Loucy (cell line): ENCODE data around the gene FOS.
"Not testable (repeated sequence)": the region's sequence is repeated elsewhere in the genome, so short reads cannot be mapped to it uniquely, and the experiment has no call there.

Source experiments
- H2AFZ ChIP-seq: fragments of 200-600 bp; sonication (generic); 2 replicates; pipeline ENCODE4 v1.6.0; 2016; ENCODE audit warnings: antibody characterized with exemption, mild to moderate bottlenecking, low read length, moderate library complexity
- H3F3A ChIP-seq: fragments of 200-600 bp; 2 replicates; pipeline ENCODE4 v1.6.0; 2016; ENCODE audit warnings: antibody characterized with exemption, low read depth, mild to moderate bottlenecking
- H3K27me3 ChIP-seq: fragments of 200-600 bp; sonication (generic); 2 replicates; pipeline ENCODE4 v1.6.1; 2014; ENCODE audit warnings: low read length, mild to moderate bottlenecking; ENCODE audit not compliant: insufficient read depth, poor library complexity, severe bottlenecking
- H3K36me3 ChIP-seq: fragments of 200-600 bp; sonication (generic); 2 replicates; pipeline ENCODE4 v1.6.1; 2016; ENCODE audit warnings: low read length; ENCODE audit not compliant: insufficient read depth
- H3K4me1 ChIP-seq: fragments of 200-600 bp; sonication (generic); 2 replicates; pipeline ENCODE4 v1.5.1; 2014; ENCODE audit warnings: low read length, mild to moderate bottlenecking; ENCODE audit not compliant: insufficient read depth, poor library complexity, severe bottlenecking
- H3K4me2 ChIP-seq: fragments of 200-600 bp; sonication (generic); 2 replicates; pipeline ENCODE4 v1.6.0; 2014; ENCODE audit warnings: antibody characterized with exemption, low read length, low read depth, mild to moderate bottlenecking; ENCODE audit not compliant: poor library complexity, severe bottlenecking
- H3K4me3 ChIP-seq: fragments of 200-600 bp; sonication (generic); 2 replicates; pipeline ENCODE4 v1.5.1; 2014; ENCODE audit warnings: low read length, mild to moderate bottlenecking, mixed read lengths; ENCODE audit not compliant: poor library complexity, severe bottlenecking
- H3K79me2 ChIP-seq: fragments of 200-600 bp; sonication (generic); 2 replicates; pipeline ENCODE4 v1.6.1; 2014; ENCODE audit warnings: low read length; ENCODE audit not compliant: insufficient read depth
- H3K9ac ChIP-seq: fragments of 200-600 bp; sonication (generic); 2 replicates; pipeline ENCODE4 v1.6.0; 2014; ENCODE audit warnings: mild to moderate bottlenecking, low read depth, low read length, moderate library complexity; ENCODE audit not compliant: poor library complexity, severe bottlenecking
- H3K9me2 ChIP-seq: fragments of 200-600 bp; sonication (generic); replicated peaks from 2 replicates; pipeline ENCODE4 v1.6.1; 2016; ENCODE audit warnings: low read depth, low read length, mixed read lengths
- H3K9me3 ChIP-seq: fragments of 200-600 bp; sonication (generic); 2 replicates; pipeline ENCODE4 v1.6.1; 2014; ENCODE audit warnings: mild to moderate bottlenecking, antibody characterized with exemption, low read length, low read depth; ENCODE audit not compliant: insufficient read depth
- H4K20me1 ChIP-seq: fragments of 200-600 bp; sonication (generic); 2 replicates; pipeline ENCODE4 v1.6.0; 2014; ENCODE audit warnings: antibody characterized with exemption, low read length, mild to moderate bottlenecking; ENCODE audit not compliant: insufficient read depth, poor library complexity, severe bottlenecking
- CTCF ChIP-seq: fragments of 200-600 bp; sonication (generic); conservative IDR thresholded peaks from 2 replicates; pipeline ENCODE4 v1.5.1; 2014; ENCODE audit warnings: mild to moderate bottlenecking, antibody characterized with exemption, low read length
- EZH2phosphoT487 ChIP-seq: fragments of 200-600 bp; IDR thresholded peaks from 2 replicates; pipeline ENCODE4 v1.6.1; 2018; ENCODE audit warnings: antibody characterized with exemption, mild to moderate bottlenecking, moderate library complexity, borderline replicate concordance

The FOS gene

DNA sequence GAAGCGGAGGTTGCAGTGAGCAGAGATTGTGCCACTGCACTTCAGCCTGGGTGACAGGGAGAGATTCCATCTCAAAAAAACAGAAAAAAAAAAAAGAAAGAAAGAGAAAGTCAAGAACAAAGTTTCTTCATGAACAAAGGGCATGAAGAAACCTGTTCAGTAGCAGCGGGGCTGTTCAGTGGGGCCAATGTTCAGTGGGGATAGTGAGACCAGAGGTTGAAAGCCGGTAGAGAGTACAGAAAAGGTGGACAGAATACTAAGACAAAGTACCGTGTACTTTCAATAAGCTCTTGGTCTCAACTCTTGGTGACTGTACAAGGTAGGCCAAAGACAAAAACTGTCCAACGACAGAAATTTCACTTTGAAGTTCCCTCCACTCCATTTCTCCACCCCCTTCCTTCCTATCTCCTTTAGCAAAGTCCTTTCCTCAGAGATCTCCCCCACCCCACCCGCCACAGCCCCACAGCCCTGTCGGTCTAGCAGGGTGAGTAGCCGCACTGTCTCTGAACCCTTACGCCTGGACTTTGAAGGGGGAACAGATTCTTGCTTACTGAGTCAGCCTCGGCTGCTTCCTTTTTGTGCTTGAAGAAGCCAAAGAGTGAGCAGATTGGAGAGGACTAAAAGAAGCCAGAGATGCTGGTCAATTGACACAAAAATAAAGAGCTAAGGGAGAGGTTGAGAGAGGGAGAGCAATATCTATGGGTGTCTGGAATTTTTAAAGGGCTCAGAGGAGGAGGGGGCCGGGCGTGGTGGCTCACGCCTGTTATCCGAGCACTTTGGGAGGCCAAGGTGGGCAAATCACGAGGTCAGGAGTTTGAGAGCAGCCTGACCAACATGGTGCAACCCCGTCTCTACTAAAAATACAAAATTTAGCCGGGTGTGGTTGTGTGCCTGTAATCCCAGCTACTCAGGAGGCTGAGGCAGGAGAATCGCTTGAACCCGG is 44.2 kb upstream of the FOS start:
- Histone ChIP-seq H3K9me2 (no peaks in the 10 kb centered on the region), H3K27me3 (no peaks in the 10 kb centered on the region), H4K20me1 (no peaks in the 10 kb centered on the region), H3K9ac (peak overlapping the region; percentile 16), H3F3A (0 out of 2 replicates have a peak, but pooled peaks cover 2% of the 10 kb centered on the region), H2AFZ (peak overlapping the region; percentile 76), H3K4me1 (peaks cover 39% of the 10 kb centered on the region), H3K9me3 (no peaks in the 10 kb centered on the region), H3K4me2 (peak overlapping the region; percentile 28), H3K4me3 (no peak overlapping the region), H3K79me2 (no peaks in the 10 kb centered on the region), H3K36me3 (no peaks in the 10 kb centered on the region)
- TF ChIP-seq EZH2phosphoT487 (no peak), CTCF (no peak)

DNA sequence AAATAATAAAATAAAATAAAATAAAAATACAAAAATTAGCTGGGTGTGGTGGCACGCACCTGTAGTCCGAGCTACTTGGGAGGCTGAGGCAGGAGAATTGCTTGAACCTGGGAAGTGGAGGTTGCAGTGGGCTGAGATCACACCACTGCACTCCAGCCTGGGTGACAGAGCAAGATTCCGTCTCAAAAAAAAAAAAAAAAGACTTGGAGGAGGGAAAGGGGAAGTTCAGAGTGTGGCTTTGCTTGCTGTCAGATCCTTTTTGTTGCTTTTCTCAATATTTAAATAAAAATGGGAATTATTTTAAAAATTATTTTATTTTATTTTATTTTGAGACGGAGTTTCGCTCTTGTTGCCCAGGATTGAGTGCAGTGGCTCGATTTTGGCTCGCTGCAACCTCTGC is 43.4 kb upstream of the FOS start:
- H2AFZ ChIP-seq, H3K9ac ChIP-seq, H3K9me3 ChIP-seq, H3K9me2 ChIP-seq, H3F3A ChIP-seq, H3K79me2 ChIP-seq, H4K20me1 ChIP-seq, H3K4me3 ChIP-seq, H3K27me3 ChIP-seq, H3K36me3 ChIP-seq, H3K4me2 ChIP-seq: not testable (repeated sequence)
- H3K4me1 ChIP-seq: peaks cover 31% of the 10 kb centered on the region

DNA sequence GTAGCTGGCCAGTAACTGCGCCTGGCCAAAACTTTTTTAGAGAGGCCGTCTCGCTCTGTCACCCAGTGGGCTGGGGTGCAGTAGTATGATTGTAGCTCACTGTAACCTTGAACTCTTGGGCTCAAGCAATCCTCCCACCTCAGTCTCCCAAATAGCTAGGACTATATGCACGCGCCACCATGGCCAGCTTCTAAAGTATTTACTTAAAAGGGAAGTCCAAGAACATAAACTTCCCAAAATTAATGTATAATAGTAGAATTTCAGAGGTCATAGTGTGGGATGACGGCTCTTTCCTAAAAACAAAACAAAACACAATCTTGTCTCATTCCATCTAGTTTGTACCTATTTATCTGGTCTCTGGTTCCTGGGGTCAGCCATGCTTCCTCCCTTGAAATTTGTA is 42.2 kb upstream of the FOS start:
- no peaks in the 10 kb centered on the region for H3K79me2 ChIP-seq
- no peaks in the 10 kb centered on the region for H4K20me1 ChIP-seq
- peak overlapping the region; percentile 64; the same call in 1 of the 2 replicates for H2AFZ ChIP-seq
- H3K27me3 ChIP-seq: no peaks in the 10 kb centered on the region
- no peak overlapping the region for H3K9ac ChIP-seq
- H3F3A ChIP-seq: 0 out of 2 replicates have a peak, but pooled peaks cover 2% of the 10 kb centered on the region
- no peaks in the 10 kb centered on the region for H3K9me2 ChIP-seq
- no peaks in the 10 kb centered on the region for H3K36me3 ChIP-seq
- H3K4me1 ChIP-seq: peaks cover 25% of the 10 kb centered on the region
- TF ChIP-seq EZH2phosphoT487 (no peak), CTCF (no peak)
- no peaks in the 10 kb centered on the region for H3K9me3 ChIP-seq
- no peak overlapping the region for H3K4me3 ChIP-seq
- H3K4me2 ChIP-seq: no peak overlapping the region
